NK-92 (cell line): Measurements from ENCODE around the gene MAD1L1.

Experiments
- DNase-seq: peaks from one replicate; lab custom pipeline; 2025; ENCODE audit not compliant: unreplicated experiment; lab: John Stamatoyannopoulos, UW

The MAD1L1 gene

GRCh38 chr7:2106440-2106839, 126.3 kb downstream of the MAD1L1 start:
- no peak for DNase-seq

GRCh38 chr7:2105917-2106316, 126.8 kb downstream of the MAD1L1 start:
- no peak for DNase-seq

- DNase-seq = no peak
Measured at GRCh38 chr7:2105280-2105679, 127.5 kb downstream of the MAD1L1 start.

- DNase-seq = no peak
Measured at GRCh38 chr7:2104716-2105115, 128.0 kb downstream of the MAD1L1 start.

- no peak for DNase-seq
Measured at GRCh38 chr7:2104107-2104710, 128.5 kb downstream of the MAD1L1 start.

- DNase-seq = no peak
Measured at GRCh38 chr7:2103071-2103898, 129.5 kb downstream of the MAD1L1 start.

- DNase-seq = no peak
Measured at GRCh38 chr7:2102375-2102723, 130.4 kb downstream of the MAD1L1 start.

- DNase-seq = no peak
Measured at GRCh38 chr7:2101630-2102374, 130.9 kb downstream of the MAD1L1 start.

- DNase-seq = no peak
Measured at GRCh38 chr7:2100278-2101208, 132.2 kb downstream of the MAD1L1 start.

GRCh38 chr7:2099048-2099957, 133.4 kb downstream of the MAD1L1 start:
- DNase-seq = no peak

GRCh38 chr7:2098496-2098895, 134.2 kb downstream of the MAD1L1 start:
- no peak for DNase-seq

- DNase-seq = no peak
Measured at GRCh38 chr7:2098056-2098455, 134.7 kb downstream of the MAD1L1 start.

GRCh38 chr7:2097492-2097891, 135.3 kb downstream of the MAD1L1 start:
- DNase-seq = no peak

GRCh38 chr7:2096692-2097387, 135.9 kb downstream of the MAD1L1 start:
- DNase-seq = no peak

GRCh38 chr7:2095436-2095835, 137.3 kb downstream of the MAD1L1 start:
- no peak for DNase-seq

- no peak for DNase-seq
Measured at GRCh38 chr7:2094454-2095045, 138.2 kb downstream of the MAD1L1 start.

GRCh38 chr7:2093843-2094220, 138.9 kb downstream of the MAD1L1 start:
- DNase-seq = no peak

- no peak for DNase-seq
Measured at GRCh38 chr7:2093215-2093842, 139.4 kb downstream of the MAD1L1 start.

- no peak for DNase-seq
Measured at GRCh38 chr7:2092279-2092678, 140.5 kb downstream of the MAD1L1 start.
